ENCODE measurements around the gene NGFR. TPM values are rescaled to one million over a fixed set of nuclear protein-coding genes. Genes with fewer than 3 reads are reported as not detected.
"Not testable (repeated sequence)": the region's sequence is repeated elsewhere in the genome, so short reads cannot be mapped to it uniquely, and the experiment has no call there.

NGFR gene
- total RNA-seq, 1 donor, result under 0.01 TPM

DNA sequence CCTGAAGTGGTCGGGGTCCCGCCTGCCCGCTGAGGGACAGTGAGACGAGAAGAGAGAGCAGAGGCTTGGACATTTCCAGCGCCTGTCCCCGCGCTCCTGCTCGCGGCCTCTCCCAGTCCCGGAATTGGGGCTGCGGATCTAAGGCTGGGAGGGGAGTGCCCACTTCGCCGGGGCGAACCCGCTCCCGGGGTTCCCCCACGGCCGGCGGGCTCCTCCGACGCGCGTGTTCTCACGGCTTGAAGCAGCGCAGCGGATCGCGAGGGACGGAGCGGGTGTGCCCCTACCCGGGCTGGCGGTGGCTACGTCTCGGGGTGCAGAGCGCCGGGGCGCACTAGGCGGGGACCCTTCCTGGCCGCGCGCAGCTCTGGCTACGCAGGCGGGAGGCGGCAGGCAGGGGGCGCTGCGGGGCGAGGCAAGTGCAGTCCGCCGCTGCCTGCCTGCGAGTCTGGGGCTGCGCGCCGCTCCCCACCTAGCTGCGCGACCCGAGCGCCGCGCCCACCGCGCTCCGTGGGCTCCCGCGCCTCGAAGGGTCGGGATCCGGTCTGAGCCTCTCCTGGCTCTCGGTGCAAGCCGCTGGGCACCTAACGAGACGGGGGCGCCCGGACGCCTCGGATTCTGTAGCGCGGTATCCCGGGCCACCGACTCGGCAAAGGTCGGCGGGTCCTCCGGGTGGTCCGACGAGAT lies 1.2 kb downstream of the NGFR start:
- TF ChIP-seq CTCF (IDR thresholded peaks at IDR 0.05; ENCODE audit: insufficient read depth, low read depth, low read length), result peak; percentile 64
- DNase-seq (ENCODE audit: low read depth), result peak; percentile 58
- H3K4me3 ChIP-seq (ENCODE audit: low read depth, low read length), result peak overlapping the region; percentile 18

GRCh38 chr17:49496867-49497147 lies 1.7 kb downstream of the NGFR start:
- peak overlapping the region; percentile 18 for H3K4me3 ChIP-seq (ENCODE audit: low read depth, low read length)
- no peak for TF ChIP-seq CTCF (IDR thresholded peaks at IDR 0.05; ENCODE audit: insufficient read depth, low read depth, low read length)
- peak; percentile 3 for DNase-seq (ENCODE audit: low read depth)

DNA sequence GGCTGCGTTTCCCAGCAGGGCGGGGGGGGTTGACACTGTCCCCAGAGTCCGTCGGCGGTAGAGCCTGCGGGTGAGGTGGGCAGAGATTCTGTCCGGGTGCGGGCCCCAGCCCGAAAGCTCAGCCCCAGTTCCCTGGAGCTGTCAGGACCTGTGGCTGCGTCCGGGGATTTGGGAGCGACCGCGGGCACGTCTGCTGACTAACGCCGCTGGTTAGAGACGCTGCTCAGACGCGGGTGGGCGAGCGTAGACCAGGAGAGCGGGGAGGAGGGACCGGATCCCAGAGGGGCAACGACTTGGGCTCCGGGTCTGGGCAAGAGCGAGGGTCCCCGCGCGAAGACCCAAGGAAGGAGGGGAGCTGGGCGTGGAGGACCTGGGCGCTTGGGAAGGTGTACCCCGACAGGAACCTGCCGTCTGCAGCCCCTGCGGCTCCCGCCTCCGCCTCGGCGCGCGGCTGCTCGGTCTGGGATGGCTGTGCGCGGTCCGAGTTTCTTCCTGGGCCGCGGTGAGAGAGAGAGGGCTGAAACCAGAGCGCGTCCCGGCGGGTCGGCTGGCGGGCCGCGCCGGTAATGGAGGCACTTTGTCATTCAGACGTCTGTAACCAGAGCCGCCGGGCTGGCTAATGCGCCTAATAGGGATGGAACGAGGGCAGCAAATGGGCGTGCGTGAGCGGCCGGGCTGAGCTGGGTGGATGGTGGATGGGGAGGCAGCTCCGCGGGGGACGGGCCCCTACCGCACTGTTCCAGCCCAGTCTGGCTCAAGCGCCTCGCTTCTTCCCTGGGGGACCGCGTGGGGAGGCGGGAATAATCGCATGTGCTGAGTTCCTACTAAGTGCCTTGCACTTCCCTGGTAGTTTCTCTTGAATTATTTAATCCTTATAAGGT lies 2.3 kb downstream of the NGFR start:
- no peak overlapping the region for H3K4me3 ChIP-seq (ENCODE audit: low read depth, low read length)
- no peak for TF ChIP-seq CTCF (IDR thresholded peaks at IDR 0.05; ENCODE audit: insufficient read depth, low read depth, low read length)
- DNase-seq (ENCODE audit: low read depth), result peak; percentile 18

DNA sequence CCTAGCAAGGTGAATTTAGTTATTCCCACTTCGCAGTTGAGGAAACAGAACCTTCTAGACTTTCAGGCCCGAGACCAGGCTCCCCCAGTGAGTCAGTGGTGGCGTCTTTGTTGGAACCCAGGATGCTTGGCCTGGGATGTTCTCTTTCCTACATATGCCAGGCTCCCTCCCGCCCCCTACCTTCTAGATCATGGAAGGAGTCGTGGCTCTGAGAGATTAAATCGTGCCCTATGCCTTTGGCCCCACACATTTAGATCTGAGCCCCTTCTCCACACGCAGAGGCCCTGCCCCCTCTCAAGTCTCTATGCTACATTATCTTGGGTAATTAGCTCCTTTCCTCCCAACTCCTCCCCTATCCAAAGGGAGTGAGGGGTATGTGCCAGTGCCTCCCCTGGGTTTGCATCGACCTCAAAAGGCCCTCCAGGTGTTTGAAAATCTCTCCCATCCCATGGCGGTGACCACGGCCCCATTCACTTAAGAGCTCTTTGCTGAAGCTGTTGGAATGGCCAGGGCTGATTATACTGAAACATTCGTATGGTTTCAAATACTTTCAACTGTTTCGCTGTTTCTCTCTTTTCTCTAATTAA lies 3.0 kb downstream of the NGFR start:
- no peak overlapping the region for H3K4me3 ChIP-seq (ENCODE audit: low read depth, low read length)
- no peak for TF ChIP-seq CTCF (IDR thresholded peaks at IDR 0.05; ENCODE audit: insufficient read depth, low read depth, low read length)
- no peak for DNase-seq (ENCODE audit: low read depth)

DNA sequence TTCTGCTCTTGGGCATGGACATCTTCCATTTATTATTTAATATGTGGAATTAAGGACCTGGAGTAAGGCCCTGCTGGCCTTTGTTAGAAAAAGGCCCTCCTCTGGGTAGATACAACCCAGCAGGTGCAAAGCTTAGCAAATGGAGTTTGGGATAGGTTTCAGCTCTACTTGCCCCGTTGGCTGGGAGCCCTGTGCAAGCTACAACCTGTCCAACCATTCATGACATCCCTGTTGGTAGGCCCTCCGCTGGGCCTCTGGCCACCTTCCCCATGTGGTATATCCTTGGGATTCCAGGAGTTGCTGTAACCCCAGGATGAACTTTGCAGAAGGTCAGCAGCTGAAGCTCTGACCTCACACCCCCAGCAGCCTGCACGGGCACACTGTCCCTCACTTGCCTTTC lies 6.4 kb downstream of the NGFR start:
- no peak for DNase-seq (ENCODE audit: low read depth)
- TF ChIP-seq CTCF (IDR thresholded peaks at IDR 0.05; ENCODE audit: insufficient read depth, low read depth, low read length), result no peak
- H3K4me3 ChIP-seq (ENCODE audit: low read depth, low read length), result no peak overlapping the region

DNA sequence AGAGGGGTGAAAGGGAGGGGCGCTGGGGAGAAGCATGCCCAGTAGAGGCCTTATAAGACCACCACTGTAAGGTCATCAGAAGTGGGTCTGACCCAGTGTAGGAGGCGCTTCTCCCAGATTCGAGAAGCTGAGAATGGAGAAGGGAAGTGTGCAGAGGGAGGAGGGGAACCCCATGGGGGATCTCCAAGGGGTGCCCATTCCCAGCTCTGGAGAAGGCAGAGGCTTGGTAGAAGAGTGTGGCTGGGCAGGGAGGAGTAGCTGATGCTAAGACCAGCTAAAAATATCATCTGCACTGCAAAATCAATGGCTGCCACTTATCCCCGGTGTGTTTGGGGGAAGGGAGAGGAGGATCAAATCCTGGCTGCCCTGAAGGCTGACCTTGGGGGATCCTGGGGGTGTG lies 7.2 kb downstream of the NGFR start:
- no peak for DNase-seq (ENCODE audit: low read depth)
- no peak for TF ChIP-seq CTCF (IDR thresholded peaks at IDR 0.05; ENCODE audit: insufficient read depth, low read depth, low read length)
- H3K4me3 ChIP-seq (ENCODE audit: low read depth, low read length), result no peak overlapping the region

GRCh38 chr17:49502680-49503079 lies 7.6 kb downstream of the NGFR start:
- not testable (repeated sequence) for DNase-seq (ENCODE audit: low read depth); H3K4me3 ChIP-seq (ENCODE audit: low read depth, low read length)
